GM18499 (cell line): Measurements from ENCODE around the gene UBL4A.

Experiments used
- ATAC-seq: cut with Tn5 transposase; IDR thresholded peaks from one replicate; pipeline ENCODE4 v1.9.1; 2021; ENCODE audit warnings: moderate number of reproducible peaks; ENCODE audit not compliant: insufficient read depth, unreplicated experiment

Gene UBL4A

DNA sequence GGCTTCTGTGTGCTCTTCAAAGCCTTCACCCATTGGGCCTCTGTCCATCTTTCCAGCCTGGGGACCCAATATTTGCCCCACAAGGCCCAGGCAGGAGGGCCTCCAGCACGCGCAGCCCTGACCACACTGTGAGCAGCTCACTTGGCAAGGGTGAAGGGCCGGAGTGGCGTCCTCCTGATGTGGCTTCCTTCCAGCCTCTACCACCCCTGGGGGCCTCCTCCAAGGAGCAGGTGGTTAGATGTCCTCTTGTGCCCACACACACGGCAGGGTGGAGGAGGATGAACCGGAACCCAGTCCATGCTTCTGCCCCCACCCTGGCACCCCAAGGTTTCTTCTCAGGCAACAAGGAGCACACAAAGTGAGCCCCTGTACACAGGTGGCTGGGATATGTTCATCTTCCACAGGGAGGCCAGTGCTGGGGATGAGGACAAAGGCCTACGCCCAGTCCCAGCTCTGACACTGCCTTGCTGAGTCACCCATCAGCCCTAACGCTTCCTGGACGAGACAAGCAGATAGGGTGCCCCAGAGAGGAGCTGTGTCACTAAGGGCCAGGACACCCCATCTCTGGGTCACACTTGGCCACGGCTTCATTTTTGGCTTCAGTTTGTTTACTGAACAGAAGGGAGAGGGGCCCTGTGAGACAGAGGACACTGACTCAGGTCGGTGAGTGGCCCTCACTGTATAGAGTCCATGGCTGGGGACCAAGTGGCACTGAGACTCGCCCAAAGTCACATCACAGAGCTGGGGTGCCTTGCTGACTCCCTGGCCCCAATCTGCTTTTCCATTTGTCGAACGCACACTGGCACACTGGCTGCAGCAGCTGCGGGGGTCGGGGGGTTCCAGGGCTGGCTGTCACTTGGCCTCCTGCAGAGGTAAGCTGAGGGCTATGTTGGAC, 1.9 kb downstream of the UBL4A start:
- no peak for ATAC-seq

DNA sequence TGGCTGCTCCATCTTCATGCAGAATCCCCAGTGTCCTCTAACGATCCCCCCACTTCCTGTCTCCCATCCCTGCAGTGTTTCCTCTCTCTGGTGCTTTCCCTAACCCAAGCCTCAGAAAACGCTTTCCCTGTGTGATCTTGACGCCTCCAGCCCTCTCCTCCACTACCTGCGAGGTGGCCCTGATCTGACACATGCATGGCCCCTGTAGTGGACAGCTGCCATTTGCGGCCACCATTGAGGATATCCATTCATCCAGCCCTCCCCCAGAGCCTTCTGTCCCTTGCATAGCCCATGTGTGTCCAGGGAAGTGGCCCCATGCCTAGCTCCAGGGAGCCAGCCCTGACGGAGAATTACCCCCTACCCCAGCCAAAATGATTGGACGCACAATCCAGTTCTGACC, 3.1 kb downstream of the UBL4A start:
- ATAC-seq: no peak

DNA sequence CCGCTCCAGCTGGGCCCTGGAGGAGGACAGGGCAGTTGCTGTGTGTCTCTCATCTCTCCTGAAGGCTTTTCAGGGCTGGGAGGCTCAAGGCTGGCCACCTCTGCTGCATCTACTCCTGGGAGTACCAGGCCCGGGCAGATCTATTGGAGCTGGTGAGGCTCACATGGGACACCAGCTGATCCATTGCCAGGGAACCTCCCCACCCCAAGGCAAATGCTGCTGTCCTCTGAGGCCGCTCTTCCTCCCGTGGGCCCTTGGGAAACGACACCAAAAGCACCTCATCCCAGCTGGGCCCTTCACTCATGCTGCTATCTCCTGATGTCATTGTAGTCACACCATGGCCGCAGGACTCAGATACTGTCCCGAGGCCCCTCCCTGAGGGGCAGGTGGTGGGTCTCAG, 3.6 kb downstream of the UBL4A start:
- no peak for ATAC-seq

DNA sequence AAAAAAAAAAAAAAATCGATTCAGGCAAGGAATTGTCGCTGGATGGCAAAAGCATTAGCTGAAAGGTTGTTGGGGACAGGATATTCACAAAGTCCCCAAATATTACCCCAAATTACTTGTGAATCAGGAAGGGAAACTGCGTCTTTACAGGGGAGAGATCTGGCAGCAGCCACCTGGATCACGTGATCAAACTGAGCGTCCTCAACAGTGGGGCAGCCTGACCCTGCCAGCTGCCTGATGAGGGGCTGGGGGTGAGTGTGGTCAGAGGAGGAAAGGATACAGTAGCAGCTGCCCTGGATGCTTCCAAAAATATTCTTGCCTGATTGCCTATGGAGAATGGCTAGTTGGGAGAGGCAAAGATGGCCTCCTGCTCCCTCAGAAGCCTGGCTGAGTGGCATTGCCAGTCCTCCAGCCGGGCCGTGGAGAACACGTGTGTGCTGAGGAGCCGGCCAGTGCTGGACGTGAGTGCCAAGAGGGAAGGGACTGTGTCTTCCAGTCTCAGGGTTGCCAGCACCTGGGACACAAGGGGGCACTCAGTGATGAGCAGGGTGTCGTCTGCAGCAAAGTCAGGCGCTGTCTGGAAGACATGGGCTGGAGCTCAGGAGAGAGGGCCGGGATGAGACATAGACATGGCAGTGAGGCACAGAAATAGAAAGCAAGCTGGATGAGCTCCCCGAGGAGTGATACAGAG, 4.4 kb downstream of the UBL4A start:
- ATAC-seq: no peak

DNA sequence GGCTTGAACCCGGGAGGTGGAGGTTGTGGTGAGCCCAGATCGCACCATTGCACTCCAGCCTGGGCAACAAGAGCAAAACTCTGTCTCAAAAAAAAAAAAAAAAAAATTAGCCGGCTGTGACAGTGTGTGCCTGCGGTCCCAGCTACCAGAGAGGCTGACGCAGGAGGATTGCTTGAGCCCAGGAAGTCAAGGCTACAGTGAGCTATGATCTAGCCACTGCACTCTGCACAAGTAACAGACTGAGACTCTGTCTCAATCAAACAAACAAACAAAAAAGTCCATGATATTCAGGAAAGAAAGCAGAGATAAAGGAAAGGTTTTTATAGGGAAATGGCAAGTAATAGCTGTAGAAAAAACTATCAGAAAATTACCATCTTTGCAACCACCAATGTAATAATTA, 5.2 kb downstream of the UBL4A start:
- no peak for ATAC-seq

DNA sequence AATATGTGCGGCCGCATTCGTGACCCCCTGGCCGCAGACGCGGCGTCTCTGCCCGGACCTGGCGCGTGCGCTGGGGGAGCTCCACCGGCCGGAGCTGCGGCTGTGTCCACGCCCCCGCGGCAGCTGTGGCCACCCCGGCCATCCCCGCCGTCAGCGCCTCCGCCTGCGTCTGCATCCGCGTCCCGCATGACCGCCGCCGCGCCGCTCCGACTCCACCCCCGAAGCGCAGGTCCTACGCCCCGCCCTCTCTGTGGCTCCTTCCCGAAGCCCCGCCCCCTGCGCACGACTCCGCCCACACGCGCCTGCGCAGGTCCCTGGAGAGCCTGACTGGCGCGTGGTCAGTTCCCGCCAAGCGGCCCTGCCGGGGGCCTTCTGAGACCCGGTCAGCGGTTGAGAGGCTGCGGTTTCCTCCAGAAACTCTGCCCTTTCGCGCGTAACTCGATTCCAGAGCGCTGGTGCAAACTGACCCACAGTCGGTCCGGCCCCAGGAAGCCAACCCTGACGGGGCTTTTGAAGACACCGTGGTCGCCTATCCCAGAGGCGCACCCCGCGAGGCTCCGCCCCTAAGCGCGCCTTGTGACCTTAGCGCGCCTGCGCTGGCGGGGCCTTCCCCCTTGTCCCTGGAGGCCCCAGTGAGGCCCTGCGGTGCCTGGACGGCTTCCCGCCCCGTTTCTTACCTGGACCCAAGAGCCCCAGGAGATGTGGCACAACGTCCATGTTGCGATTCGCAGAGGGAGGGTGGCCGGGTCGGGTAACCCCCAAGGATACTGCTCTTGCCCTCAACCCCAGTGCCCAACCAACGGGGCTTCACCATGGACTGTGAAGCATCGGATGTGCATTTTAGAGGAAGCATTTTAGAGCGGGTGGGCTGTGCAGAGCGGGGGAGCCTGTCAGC, 7.4 kb downstream of the UBL4A start, which contains the start of gene LAGE3:
Gene LAGE3, minus strand, starts transcription at position 554 of the 895 bp plus-strand sequence. Its CDS starts 366 bp downstream, at position 188.
- peak; percentile 61 for ATAC-seq

DNA sequence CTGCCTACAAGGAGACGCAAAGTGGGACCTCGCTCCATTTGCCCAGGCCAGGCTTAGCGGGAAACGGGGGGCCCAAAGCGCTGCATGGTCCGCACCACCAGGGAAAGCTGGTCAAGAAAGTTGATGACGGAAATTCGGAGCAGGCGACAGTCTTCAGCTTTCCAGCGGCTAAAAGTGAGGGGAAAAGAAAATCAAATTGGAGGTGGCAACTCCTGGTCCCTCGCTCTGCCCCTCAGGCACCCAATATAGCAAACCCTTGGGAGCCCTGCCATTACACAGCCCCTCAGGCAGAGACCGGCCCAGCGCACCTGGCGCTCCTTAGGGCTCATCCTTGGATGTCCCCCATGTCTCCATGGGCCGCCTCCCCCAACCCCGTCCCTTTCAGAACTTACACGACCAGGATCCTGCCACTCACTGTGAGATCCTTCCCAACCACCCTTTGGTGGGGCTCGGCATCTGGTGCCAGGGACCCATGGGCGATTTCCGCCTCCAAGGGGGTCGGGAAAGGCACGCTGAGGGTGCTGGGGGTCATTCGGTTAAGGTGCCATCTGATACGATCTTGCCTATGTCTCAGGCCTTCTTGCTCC, 8.4 kb downstream of the UBL4A start:
- ATAC-seq: no peak

DNA sequence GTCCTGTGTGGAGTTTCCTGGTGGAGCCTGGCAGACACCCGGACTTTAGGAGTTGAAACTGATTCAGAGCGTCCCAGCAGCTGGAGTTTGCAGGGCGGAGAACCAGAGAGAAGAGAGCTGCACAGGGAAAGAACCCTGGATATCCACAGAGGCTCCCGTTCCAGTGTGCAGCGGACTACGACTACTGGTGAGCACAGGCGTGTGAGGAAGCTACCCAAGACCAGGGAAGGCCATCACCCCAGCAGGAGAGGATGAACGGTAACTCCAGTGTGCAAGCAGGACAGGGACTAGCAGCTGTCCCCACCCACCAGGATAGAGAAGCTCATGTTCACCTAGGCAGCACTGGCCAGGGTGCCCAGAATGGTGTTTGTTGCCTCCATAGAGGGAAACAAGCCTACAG, 9.6 kb downstream of the UBL4A start:
- no peak for ATAC-seq

DNA sequence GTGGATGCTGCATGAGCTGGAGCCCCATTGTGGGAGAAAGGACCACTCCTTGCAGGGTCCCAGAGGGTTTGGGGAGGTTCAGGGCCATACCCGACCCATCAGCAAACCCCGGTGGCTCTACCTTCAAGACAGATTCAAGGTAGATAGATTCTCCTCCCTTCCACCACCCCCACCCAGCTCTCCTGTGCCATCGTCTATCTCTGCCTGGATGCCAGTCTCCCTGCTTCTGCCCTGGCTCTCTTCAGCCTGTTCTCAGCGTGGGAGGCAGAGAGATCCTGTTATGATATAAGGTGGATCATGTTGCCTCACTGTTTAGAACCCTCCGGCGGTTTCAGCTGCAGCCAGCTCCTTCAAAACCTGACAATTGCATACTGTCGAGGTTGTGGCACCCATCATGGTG, 12.7 kb downstream of the UBL4A start:
- no peak for ATAC-seq

DNA sequence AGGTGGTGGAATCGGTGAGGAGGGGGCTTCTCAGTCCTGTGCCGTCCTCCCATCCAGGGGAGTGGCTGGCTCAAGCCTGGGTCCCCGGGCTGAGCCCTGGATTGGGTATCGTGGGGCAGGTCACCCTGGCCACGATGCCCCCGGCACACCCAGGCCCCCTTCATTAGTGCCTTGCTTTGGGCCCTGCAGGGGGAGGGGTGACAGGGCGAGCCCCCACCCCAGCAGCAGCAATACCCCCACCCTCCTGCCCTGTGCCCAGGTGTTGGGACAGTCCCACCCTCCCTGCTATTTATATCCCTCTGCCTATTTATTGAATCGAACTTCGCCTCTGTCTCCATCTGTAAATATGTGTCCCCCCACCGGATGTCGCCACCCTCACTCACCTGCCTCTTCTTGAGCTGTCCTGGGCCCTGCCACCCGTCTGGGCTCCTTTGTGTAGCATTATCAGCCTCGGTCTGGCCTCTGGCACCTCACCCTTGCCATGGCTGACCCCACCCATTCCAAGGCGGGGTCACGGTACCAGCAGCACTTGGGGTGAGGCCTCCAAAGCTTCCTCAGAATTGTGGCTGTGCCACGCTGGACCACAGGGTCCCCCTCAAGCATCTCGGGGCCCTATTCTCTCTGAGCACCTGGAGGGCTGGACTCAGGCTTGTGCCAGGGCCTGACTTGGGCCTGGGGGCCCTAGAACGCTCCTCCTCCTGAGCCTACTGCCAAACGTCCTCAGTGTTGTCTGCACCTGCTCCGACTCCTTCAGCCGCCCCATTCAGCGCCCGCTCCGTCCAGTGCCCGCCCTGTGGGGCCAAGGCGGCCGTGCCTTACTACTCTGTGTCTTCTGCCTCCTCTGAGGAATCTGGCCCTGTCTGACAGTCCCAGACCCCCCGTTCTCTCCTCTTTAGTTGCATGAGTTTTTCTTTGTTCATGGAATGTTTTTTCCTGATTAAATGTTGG, 13.5 kb downstream of the UBL4A start:
- no peak for ATAC-seq

DNA sequence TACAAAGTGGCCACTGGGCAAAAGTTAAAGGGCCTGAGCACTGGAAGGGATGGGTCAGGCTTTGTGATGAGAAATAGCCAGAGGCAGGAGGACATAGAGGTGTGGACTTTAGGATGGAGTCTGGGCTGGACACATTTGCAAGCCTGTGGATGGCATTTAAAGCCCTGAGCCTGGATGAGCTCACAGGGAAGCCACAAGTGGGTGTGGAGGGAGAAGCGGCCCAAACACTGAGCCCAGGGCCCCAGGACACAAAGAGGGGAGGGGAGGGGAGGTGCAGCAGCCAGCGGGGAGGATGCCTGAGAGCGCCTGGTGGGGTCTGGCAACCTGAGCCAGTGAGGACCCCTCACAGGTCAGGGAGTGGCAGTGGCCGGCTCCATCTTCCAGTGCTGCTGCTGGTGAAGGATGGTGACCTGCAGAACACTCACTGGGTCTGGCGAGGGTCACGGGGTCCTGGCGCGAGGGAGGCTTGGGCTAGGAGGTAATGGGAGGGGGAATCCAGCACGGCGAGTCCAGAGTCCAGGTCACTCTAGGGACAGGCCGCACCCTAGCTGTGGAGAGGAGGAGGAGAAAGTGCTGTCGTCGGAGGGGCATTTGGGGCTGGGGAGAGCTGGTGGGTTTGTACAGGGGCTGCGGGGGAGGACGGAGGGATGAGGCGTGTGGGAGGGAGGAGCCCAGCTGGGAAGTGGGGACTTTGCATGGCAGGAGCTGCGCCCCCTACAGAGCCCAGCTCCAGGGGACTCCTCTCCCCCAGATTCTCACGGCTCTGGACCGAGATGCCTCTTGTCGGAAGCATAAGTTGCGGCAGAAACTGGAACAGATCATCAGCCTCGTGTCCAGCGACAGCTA, 14.4 kb downstream of the UBL4A start:
- ATAC-seq: no peak

DNA sequence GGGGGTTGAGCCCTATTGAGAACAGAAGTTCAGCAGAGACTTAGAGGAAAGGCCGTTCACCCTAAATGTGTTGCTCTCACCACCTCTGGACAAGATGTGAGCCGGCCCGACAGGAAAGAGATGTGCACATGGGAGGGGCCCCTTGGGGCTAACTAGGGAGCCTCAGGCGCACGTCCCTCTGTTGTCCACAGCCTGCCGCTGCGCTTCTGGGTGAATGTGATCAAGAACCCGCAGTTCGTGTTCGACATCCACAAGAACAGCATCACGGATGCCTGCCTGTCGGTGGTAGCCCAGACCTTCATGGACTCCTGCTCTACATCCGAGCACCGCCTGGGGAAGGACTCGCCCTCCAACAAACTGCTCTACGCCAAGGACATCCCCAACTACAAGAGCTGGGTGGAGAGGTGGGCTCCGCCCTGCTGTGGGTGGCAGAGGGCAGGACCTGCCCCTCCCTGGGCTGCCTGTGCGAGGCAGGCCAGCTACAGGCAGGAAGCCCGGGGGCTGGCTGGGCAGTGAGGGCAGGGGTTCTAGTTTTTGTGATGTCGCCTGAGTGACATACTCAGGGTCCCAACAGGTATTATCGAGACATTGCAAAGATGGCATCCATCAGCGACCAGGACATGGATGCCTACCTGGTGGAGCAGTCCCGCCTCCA, 15.4 kb downstream of the UBL4A start:
- ATAC-seq: no peak

DNA sequence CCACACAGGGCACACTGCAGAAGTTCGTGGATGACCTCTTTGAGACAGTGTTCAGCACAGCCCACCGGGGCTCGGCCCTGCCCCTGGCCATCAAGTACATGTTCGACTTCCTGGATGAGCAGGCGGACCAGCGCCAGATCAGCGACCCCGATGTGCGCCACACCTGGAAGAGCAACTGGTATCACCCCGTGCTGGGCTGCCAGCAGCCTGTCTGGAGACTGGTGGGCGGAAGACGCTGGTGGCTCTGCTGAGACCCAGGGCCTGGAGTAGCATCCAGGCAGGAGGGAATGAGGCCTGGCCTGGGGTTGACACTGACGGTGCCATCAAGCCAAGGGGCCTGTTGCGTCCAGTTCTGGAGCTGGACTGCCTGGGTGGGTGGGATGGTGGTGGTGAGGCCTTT, 16.0 kb downstream of the UBL4A start:
- ATAC-seq: no peak

DNA sequence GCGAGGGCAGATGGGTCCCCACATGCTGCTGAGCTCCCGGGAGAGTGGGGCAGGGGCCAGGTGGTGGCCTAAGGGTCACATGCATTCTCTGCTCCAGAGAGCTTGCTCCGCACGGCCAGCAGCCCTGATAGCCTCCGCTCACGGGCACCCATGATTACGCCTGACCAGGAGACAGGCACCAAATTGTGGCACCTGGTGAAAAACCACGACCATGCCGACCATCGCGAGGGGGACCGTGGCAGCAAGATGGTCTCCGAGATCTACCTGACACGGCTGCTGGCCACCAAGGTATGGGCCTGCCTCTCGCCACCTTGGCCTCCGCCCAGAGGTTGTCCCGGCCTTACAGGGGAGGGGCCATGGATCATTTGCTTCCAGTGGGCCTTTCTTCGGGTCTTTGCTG, 16.5 kb downstream of the UBL4A start:
- no peak for ATAC-seq

DNA sequence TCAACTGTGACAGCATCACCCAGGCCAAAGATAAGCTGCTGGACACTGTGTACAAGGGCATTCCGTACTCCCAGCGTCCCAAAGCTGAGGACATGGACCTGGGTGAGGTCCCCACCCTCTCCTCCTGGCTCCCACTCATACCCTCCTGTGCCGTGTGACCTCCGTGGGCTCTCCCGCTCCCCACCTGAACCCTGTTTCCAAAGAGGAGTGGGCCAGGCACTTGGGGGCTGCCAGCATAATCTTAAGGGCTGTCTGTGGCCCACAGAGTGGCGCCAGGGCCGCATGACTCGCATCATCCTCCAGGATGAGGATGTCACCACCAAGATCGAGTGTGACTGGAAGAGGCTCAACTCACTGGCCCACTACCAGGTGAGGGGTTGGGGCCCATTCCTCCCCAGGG, 17.3 kb downstream of the UBL4A start:
- ATAC-seq: no peak

DNA sequence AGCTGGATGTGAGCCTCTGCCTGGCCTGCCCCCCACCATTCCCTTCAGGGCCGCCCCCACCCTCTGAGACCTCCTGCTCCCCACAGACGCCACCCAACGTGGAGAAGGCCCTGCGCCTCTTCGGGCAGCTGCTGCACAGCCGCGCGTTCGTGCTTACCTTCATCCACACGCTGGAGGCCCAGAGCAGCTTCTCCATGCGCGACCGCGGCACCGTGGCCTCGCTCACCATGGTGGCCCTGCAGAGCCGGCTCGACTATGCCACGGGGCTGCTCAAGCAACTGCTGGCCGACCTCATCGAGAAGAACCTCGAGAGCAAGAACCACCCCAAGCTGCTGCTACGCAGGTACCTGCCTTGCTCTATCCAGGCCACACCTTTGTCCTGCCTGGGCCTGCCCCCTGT, 18.2 kb downstream of the UBL4A start:
- no peak for ATAC-seq

DNA sequence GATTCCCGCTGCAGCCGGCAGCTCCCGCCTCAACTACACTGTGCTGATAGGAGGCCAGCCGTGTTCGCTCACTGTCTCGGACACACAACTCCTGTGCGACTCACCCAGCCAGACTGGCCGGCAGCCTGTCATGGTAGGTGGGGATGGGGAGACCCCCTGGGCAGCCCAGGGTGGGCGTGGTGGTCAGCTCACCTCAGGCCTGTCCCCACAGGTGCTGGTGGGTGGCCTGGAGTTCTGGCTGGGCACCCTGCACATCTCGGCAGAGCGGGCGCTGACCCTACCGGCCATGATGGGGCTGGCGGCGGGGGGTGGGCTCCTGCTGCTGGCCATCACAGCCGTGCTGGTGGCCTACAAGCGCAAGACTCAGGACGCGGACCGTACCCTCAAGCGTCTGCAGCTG, 18.9 kb downstream of the UBL4A start:
- no peak for ATAC-seq

DNA sequence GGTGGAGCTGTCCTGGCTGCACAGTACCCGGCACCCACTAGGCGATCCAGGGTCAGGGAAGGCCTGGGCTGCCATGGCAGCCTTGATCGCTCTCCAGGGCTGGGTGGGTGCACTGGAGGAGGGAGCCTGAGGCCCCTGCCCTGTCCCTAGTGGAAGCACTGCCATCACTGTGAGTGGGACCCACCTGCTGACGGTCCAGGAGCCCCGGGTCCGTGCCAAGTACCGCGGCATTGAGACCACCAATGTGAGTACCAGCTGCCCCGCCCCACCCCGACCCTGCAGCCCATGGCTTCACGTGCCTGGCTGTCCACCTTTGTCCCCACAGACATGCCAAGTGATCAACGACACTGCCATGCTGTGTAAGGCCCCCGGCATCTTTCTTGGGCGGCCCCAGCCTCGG, 19.5 kb downstream of the UBL4A start:
- ATAC-seq: no peak
